SK-N-MC (cell line): Measurements from ENCODE around the gene GPC6.
A peak's percentile ranks its signal among the peaks of the same experiment; 100 is the strongest.
"Not testable (repeated sequence)": the region's sequence is repeated elsewhere in the genome, so short reads cannot be mapped to it uniquely, and the experiment has no call there.

ENCODE experiments used
- DNase-seq: peaks from one replicate; pipeline ENCODE4 v3.0.0-alpha.2; 2011; ENCODE audit warnings: low read depth, low spot score
- H3K27ac ChIP-seq: fragments of 200-600 bp; sonication (generic); 2 replicates; pipeline ENCODE4 v1.5.1; 2016; ENCODE audit warnings: mixed run types
- H3K36me3 ChIP-seq: fragments of 200-600 bp; sonication (generic); 2 replicates; pipeline ENCODE4 v1.6.1; 2017; ENCODE audit warnings: antibody characterized with exemption, low read length, mixed read lengths; ENCODE audit not compliant: insufficient read depth
- H3K4me3 ChIP-seq: fragments of 200-600 bp; sonication (generic); 2 replicates; pipeline ENCODE4 v1.5.1; 2016
- H3K9ac ChIP-seq: fragments of 200-600 bp; sonication (generic); 2 replicates; pipeline ENCODE4 v1.8.0; 2017; ENCODE audit warnings: mixed run types, mixed read lengths; ENCODE audit not compliant: insufficient read length
- H3K9me3 ChIP-seq: fragments of 200-600 bp; sonication (generic); 2 replicates; pipeline ENCODE4 v1.6.1; 2017; ENCODE audit warnings: low read depth, mild to moderate bottlenecking, antibody characterized with exemption, low read length, moderate library complexity, mixed read lengths
- EZH2 ChIP-seq: fragments of 200-600 bp; sonication (generic); IDR thresholded peaks from one replicate; pipeline ENCODE4 v1.6.1; 2017; ENCODE audit warnings: antibody characterized with exemption
- FOXP2 ChIP-seq: optimal IDR thresholded peaks from 2 replicates; pipeline ENCODE3; 2011; ENCODE audit warnings: mild to moderate bottlenecking, moderate library complexity; ENCODE audit not compliant: insufficient read depth; ENCODE audit errors: extremely low read length, control extremely low read depth
- POLR2AphosphoS5 ChIP-seq: IDR thresholded peaks from 2 replicates; pipeline ENCODE4 v1.6.1; 2012; ENCODE audit warnings: mild to moderate bottlenecking, low read depth, low read length, borderline replicate concordance

The GPC6 gene

GRCh38 chr13:93450191-93450621, 223.6 kb downstream of the GPC6 start:
- H3K36me3 ChIP-seq: no peaks in the 10 kb centered on the region
- no peak overlapping the region for H3K9ac ChIP-seq
- H3K9me3 ChIP-seq: no peaks in the 10 kb centered on the region
- H3K27ac ChIP-seq: peak overlapping the region; percentile 71
- H3K4me3 ChIP-seq: peak overlapping the region; percentile 19; the same call in 1 of the 2 replicates
- DNase-seq: peak; percentile 34
- TF ChIP-seq FOXP2: no peak
- TF ChIP-seq EZH2: no peak
- no peak; the same call in 1 of the 2 replicates for TF ChIP-seq POLR2AphosphoS5

- H3K4me3 ChIP-seq: no peak overlapping the region
- H3K36me3 ChIP-seq: no peaks in the 10 kb centered on the region
- H3K9me3 ChIP-seq: no peaks in the 10 kb centered on the region
- DNase-seq: no peak
- TF ChIP-seq FOXP2: no peak
- TF ChIP-seq EZH2: no peak
- TF ChIP-seq POLR2AphosphoS5: no peak
- no peak overlapping the region for H3K27ac ChIP-seq
- no peak overlapping the region for H3K9ac ChIP-seq
Measured at GRCh38 chr13:93450761-93451160, 224.2 kb downstream of the GPC6 start.

- not testable (repeated sequence) for H3K9ac ChIP-seq, H3K36me3 ChIP-seq, H3K9me3 ChIP-seq, H3K27ac ChIP-seq, H3K4me3 ChIP-seq, DNase-seq
Measured at GRCh38 chr13:93454676-93455235, 228.1 kb downstream of the GPC6 start.

GRCh38 chr13:93455861-93456260, 229.3 kb downstream of the GPC6 start:
- TF ChIP-seq FOXP2 (no peak), EZH2 (no peak), POLR2AphosphoS5 (no peak)
- H3K4me3 ChIP-seq: no peak overlapping the region
- H3K9me3 ChIP-seq: no peaks in the 10 kb centered on the region
- H3K27ac ChIP-seq: 0 out of 2 replicates have a peak overlapping the region, but pooled peaks have one; percentile 31
- H3K36me3 ChIP-seq: no peaks in the 10 kb centered on the region
- no peak overlapping the region for H3K9ac ChIP-seq
- no peak for DNase-seq

- Histone ChIP-seq H3K4me3 (no peak overlapping the region), H3K9me3 (no peaks in the 10 kb centered on the region), H3K9ac (no peak overlapping the region), H3K36me3 (no peaks in the 10 kb centered on the region), H3K27ac (no peak overlapping the region)
- no peak for TF ChIP-seq EZH2
- no peak for TF ChIP-seq FOXP2
- no peak for TF ChIP-seq POLR2AphosphoS5
- DNase-seq: no peak
Measured at GRCh38 chr13:93460005-93460404, 233.4 kb downstream of the GPC6 start.

- no peak for DNase-seq
- Histone ChIP-seq H3K36me3 (no peaks in the 10 kb centered on the region), H3K9me3 (no peaks in the 10 kb centered on the region), H3K9ac (no peak overlapping the region), H3K27ac (no peak overlapping the region), H3K4me3 (no peak overlapping the region)
- TF ChIP-seq EZH2 (no peak), POLR2AphosphoS5 (no peak), FOXP2 (no peak)
Measured at GRCh38 chr13:93462151-93462550, 235.5 kb downstream of the GPC6 start.

GRCh38 chr13:93466502-93467036, 240.0 kb downstream of the GPC6 start:
- Histone ChIP-seq H3K9me3 (peaks cover 3% of the 10 kb centered on the region; the same call in 1 of the 2 replicates), H3K9ac (no peak overlapping the region), H3K27ac (no peak overlapping the region), H3K36me3 (no peaks in the 10 kb centered on the region), H3K4me3 (no peak overlapping the region)
- TF ChIP-seq FOXP2 (no peak), POLR2AphosphoS5 (no peak), EZH2 (no peak)
- DNase-seq: no peak

- Histone ChIP-seq H3K4me3 (no peak overlapping the region), H3K9ac (no peak overlapping the region), H3K36me3 (no peaks in the 10 kb centered on the region), H3K9me3 (peaks cover 3% of the 10 kb centered on the region; the same call in 1 of the 2 replicates), H3K27ac (no peak overlapping the region)
- no peak for DNase-seq
- TF ChIP-seq FOXP2 (no peak), EZH2 (no peak), POLR2AphosphoS5 (no peak)
Measured at GRCh38 chr13:93467175-93467574, 240.6 kb downstream of the GPC6 start.

- Histone ChIP-seq H3K9me3 (peaks cover 3% of the 10 kb centered on the region; the same call in 1 of the 2 replicates), H3K36me3 (no peaks in the 10 kb centered on the region), H3K9ac (no peak overlapping the region), H3K27ac (no peak overlapping the region), H3K4me3 (no peak overlapping the region)
- TF ChIP-seq FOXP2 (no peak), EZH2 (no peak), POLR2AphosphoS5 (no peak)
- DNase-seq: no peak
Measured at GRCh38 chr13:93468433-93468832, 241.8 kb downstream of the GPC6 start.
